GM13977 (cell line): ENCODE data around the gene PLCB1.

ENCODE experiments used
- DNase-seq: peaks from one replicate; pipeline ENCODE4 v3.0.0; 2012; ENCODE audit warnings: low spot score
- in situ Hi-C: fragments of 300-500 bp; cut with MboI; formaldehyde crosslinking; loops from one replicate; pipeline ENCODE4 v1.12.0; 2022; ENCODE audit warnings: low sequenced_read_pairs, low pct_unique_long_range_greater_than_20kb, mixed read lengths, inconsistent platforms; ENCODE audit not compliant: unreplicated experiment
- TF ChIP-seq, protein P1 (sequence below): IDR thresholded peaks from 2 replicates; pipeline ENCODE4 v1.5.1; 2012; ENCODE audit warnings: mild to moderate bottlenecking, control low read depth; ENCODE audit not compliant: insufficient read depth; ENCODE audit errors: extremely low read depth, missing control alignments

PLCB1 gene

DNA sequence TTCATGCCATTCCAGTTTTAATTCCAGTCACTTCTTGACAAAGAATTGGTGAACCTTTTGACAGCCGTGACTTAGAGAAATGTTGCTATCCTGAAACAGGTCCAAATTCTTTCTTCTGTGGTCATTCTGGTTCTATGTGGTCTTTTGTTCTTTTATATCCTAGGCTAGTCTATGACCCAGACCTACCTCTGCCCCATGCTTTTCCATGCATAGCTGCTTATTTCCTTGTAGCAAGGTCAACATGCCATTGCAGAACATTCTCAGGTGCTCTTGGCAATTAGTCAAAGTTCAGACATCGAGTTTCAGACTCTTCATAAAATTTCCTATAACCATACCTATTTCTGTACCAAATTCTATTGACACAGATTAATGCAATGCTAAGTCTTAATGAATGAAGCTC, 202.6 kb downstream of the PLCB1 start:
- in situ Hi-C loops: no loop called here

DNA sequence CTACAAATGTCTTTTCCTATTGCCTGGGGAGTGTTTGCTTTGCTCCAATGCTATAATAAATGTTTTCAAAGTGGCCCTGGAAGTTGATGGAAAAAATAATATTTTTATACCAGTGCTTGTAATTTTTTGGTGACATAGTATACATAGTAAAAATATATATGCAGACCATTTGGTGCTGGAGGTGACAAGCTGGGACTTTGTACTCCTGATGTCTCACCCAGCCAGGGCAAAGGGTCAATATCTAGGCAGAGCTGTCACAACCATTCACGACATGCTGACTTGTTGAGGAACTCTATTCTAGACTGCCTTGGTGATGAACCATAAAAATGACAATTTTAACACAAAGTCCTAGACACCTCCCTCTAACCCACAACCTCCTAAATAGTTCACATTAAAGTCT, 203.0 kb downstream of the PLCB1 start:
- TF ChIP-seq, protein P1, sequence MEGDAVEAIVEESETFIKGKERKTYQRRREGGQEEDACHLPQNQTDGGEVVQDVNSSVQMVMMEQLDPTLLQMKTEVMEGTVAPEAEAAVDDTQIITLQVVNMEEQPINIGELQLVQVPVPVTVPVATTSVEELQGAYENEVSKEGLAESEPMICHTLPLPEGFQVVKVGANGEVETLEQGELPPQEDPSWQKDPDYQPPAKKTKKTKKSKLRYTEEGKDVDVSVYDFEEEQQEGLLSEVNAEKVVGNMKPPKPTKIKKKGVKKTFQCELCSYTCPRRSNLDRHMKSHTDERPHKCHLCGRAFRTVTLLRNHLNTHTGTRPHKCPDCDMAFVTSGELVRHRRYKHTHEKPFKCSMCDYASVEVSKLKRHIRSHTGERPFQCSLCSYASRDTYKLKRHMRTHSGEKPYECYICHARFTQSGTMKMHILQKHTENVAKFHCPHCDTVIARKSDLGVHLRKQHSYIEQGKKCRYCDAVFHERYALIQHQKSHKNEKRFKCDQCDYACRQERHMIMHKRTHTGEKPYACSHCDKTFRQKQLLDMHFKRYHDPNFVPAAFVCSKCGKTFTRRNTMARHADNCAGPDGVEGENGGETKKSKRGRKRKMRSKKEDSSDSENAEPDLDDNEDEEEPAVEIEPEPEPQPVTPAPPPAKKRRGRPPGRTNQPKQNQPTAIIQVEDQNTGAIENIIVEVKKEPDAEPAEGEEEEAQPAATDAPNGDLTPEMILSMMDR: no peak
- in situ Hi-C loops: no loop called here
- no peak for DNase-seq

More for the DNA sequence above, 202.6 kb downstream of the PLCB1 start:
- TF ChIP-seq, protein P1: no peak
- DNase-seq: no peak

DNA sequence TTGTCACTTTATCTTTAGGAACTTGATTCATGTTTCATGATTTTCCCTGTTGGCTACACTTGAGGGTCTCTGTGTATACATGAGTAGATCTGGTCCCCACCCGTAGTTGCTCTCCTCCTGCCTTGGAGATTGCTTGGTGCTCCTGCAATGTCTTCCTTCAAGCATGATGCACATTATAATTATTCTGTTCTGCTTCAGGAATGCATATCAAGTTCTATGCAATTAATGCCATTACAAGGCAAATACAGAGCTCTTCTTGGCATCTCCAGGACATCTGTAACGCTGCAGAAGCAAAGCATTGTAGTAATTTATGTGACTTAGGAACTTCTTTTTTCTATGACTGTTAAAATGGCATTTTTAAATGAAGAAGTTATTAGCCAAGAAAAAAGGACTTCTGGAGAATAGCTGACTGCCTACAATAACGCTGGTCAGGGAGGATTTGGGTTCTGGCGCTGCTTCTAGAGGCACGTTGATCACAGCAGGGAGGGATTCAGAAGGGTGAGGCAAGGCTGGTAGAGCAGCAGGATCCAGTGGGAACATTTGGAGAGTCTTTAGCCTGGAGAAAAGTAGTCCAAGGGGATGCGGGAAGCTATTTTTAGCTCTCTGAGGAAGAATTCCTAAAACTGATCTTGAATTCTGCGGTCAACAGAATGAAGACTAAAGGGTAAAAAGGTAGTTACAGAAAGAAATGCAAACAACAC, 203.6 kb downstream of the PLCB1 start:
- no peak for DNase-seq
- TF ChIP-seq, protein P1: no peak
- in situ Hi-C loops: no loop called here

DNA sequence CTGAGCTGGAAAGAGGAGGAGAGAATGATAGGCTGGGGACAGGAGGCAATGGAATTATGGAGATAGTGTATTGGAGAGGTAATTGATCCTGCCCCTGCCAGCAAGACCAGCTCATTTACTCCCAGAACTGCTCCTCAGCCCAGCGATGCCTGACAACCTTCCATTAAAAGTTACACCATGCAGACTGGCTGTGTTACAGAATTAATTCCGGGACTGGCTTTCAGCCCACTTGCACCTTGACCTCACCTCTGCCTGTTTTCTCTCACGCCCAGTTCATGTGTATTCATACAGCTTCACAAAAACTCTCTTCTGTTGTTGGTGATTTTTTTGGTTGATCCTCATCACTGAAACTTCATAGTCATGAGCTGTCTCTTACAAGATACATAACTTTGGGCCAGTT, 207.3 kb downstream of the PLCB1 start:
- in situ Hi-C loops: no loop called here
- DNase-seq: no peak
- TF ChIP-seq, protein P1: no peak

DNA sequence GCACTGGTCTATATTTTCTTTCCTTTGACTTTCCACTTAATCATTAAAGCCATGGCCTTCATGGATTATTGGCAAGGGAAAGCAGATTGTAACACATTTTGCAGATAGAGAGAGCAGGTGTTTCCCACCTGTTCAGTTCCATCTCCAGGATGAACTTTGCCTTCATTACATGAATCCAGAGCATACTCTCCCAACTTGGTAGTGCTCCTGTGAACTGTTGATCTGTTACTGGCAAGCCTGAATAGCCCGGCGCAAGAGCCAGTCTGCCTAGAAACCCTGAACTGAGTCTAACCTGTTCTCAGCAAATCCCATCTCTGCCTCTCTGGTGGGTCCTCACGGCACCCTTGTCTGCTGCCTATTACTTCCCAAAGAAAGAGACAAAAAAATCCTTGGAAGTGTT, 210.3 kb downstream of the PLCB1 start:
- TF ChIP-seq, protein P1: no peak
- DNase-seq: no peak
- in situ Hi-C loops: no loop called here

DNA sequence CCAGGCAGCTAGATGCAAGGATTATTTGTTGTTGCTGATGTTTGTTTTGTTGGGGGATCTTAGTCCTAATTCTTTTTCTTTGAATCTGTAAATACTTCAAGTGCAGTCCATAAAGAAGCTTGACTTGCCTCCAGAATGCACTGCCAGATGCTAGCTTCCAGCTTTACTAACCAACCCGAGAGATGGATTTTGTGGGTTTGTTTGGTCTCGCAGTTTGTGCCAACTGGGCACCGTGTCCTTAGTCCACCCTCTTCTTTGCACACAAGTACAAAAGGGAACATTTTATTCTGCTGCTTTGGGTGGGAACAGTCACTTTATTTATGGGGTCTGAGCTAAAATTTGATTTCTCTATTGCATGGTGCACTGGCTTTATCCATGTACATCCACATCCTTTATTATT, 212.0 kb downstream of the PLCB1 start:
- DNase-seq: no peak
- in situ Hi-C loops: no loop called here
- TF ChIP-seq, protein P1: no peak
